GM12878 (cell line): ENCODE data around the gene SIT1. TPM values are rescaled to one million over a fixed set of nuclear protein-coding genes. Genes with fewer than 3 reads are reported as not detected.

Source experiments
- BACH1 ChIP-seq: fragments of 450-650 bp; IDR thresholded peaks from 2 replicates; pipeline ENCODE4 v1.6.1; 2017; ENCODE audit warnings: mild to moderate bottlenecking, borderline replicate concordance
- BCL11A ChIP-seq: IDR thresholded peaks from 2 replicates; pipeline ENCODE4 v1.6.1; 2011; ENCODE audit warnings: low read depth, low read length
- BRCA1 ChIP-seq: IDR thresholded peaks from 2 replicates; pipeline ENCODE4 v1.6.1; 2011; ENCODE audit warnings: low read depth, low read length, improper control_type of control experiment
- CBX3 ChIP-seq: fragments of 200-600 bp; sonication (generic); IDR thresholded peaks from 2 replicates; pipeline ENCODE4 v1.6.1; 2016; ENCODE audit warnings: low read depth, borderline replicate concordance
- CBX5 ChIP-seq: sonication (generic); IDR thresholded peaks from 2 replicates; pipeline ENCODE4 v1.6.1; 2016; ENCODE audit warnings: low read depth, moderate library complexity, mild to moderate bottlenecking, inconsistent platforms
- E2F4 ChIP-seq: IDR thresholded peaks from 2 replicates; pipeline ENCODE4 v1.6.1; 2012; ENCODE audit warnings: low read depth, low read length, improper control_type of control experiment
- EP300 ChIP-seq, 2 experiments: fragments of 150-350 bp in 1 of 2; IDR thresholded peaks; 2 replicates each; pipeline ENCODE4 v1.6.1; 2011 to 2012; ENCODE audit warnings: low read depth in 2 of 2, low read length in 2 of 2, borderline replicate concordance in 1 of 2, improper control_type of control experiment in 1 of 2, inconsistent platforms in 1 of 2; ENCODE audit not compliant: control insufficient read depth in 1 of 2
- GATAD2B ChIP-seq: fragments of 450-650 bp; conservative IDR thresholded peaks from 2 replicates; pipeline ENCODE4 v1.6.1; 2017; ENCODE audit warnings: low read depth, mild to moderate bottlenecking, moderate library complexity
- HDAC6 ChIP-seq: fragments of 200-600 bp; sonication (generic); IDR thresholded peaks from one replicate; pipeline ENCODE4 v1.8.0; 2017; ENCODE audit warnings: antibody characterized with exemption; ENCODE audit not compliant: unreplicated experiment
- JUND ChIP-seq: IDR thresholded peaks from 2 replicates; pipeline ENCODE4 v1.6.1; 2012; ENCODE audit warnings: low read depth, mild to moderate bottlenecking, low read length, improper control_type of control experiment, moderate library complexity
- LARP7 ChIP-seq: fragments of 450-650 bp; IDR thresholded peaks from 2 replicates; pipeline ENCODE4 v1.6.1; 2017; ENCODE audit warnings: mild to moderate bottlenecking
- RAD21 ChIP-seq: IDR thresholded peaks from 2 replicates; pipeline ENCODE4 v1.6.1; 2011; ENCODE audit warnings: mild to moderate bottlenecking, low read depth, low read length, moderate library complexity; ENCODE audit not compliant: insufficient read depth
- RB1 ChIP-seq: fragments of 450-650 bp; formaldehyde crosslinking; IDR thresholded peaks from 2 replicates; pipeline ENCODE4 v1.6.1; 2017; ENCODE audit warnings: mild to moderate bottlenecking, borderline replicate concordance
- RELA ChIP-seq: fragments of 450-650 bp; IDR thresholded peaks from 2 replicates; pipeline ENCODE4 v1.8.0; 2014; ENCODE audit warnings: borderline replicate concordance; ENCODE audit not compliant: partially characterized antibody
- SMAD5 ChIP-seq: IDR thresholded peaks from 2 replicates; pipeline ENCODE4 v1.6.1; 2016; ENCODE audit warnings: antibody characterized with exemption, low read depth
- SPI1 ChIP-seq: IDR thresholded peaks from 2 replicates; pipeline ENCODE4 v1.6.1; 2011; ENCODE audit warnings: low read depth, mild to moderate bottlenecking, low read length, moderate library complexity, borderline replicate concordance; ENCODE audit not compliant: insufficient read depth
- SREBF2 ChIP-seq: IDR thresholded peaks from 2 replicates; pipeline ENCODE4 v1.6.1; 2012; ENCODE audit warnings: mild to moderate bottlenecking, low read length
- SRF ChIP-seq, 2 experiments: IDR thresholded peaks; 2 replicates each; pipeline ENCODE4 v1.6.1; 2011; ENCODE audit warnings: low read depth in 2 of 2, low read length in 2 of 2, mild to moderate bottlenecking in 1 of 2, moderate library complexity in 1 of 2
- SUZ12 ChIP-seq: fragments of 200-600 bp; sonication (generic); IDR thresholded peaks from one replicate; pipeline ENCODE4 v1.6.1; 2018; ENCODE audit warnings: antibody characterized with exemption, mild to moderate bottlenecking; ENCODE audit not compliant: unreplicated experiment
- TBL1XR1 ChIP-seq: IDR thresholded peaks from 2 replicates; pipeline ENCODE4 v1.6.1; 2012; ENCODE audit warnings: low read depth, low read length, improper control_type of control experiment
- TCF12 ChIP-seq: IDR thresholded peaks from 2 replicates; pipeline ENCODE4 v1.6.1; 2011; ENCODE audit warnings: low read depth, mild to moderate bottlenecking, low read length
- TCF3 ChIP-seq: IDR thresholded peaks from 2 replicates; pipeline ENCODE4 v1.6.1; 2012; ENCODE audit warnings: low read depth, mild to moderate bottlenecking, low read length, borderline replicate concordance; ENCODE audit not compliant: insufficient read depth
- ZNF207 ChIP-seq: fragments of 450-650 bp; IDR thresholded peaks from 2 replicates; pipeline ENCODE4 v1.6.1; 2014; ENCODE audit warnings: antibody characterized with exemption, mild to moderate bottlenecking, borderline replicate concordance
- polyA plus RNA-seq, 11 experiments: library from polyadenylated mRNA; depleted of rRNA in 4 of 11; unstranded in 6 of 11; stranded (reverse) in 5 of 11; fragments of >200 nt; fragmentation: Nextera tagmentation in 4 of 11; fragmentation: Illumina TruSeq in 1 of 11; extraction: Ambion mirVana in 4 of 11; extraction: Trizol in 1 of 11; gene quantifications; 1 replicate in 1 of 11; 2 replicates in 10 of 11; pipeline versions ENCODE4 v1.2.1 to v1.2.3, GENCODE V29; 2011 to 2016; ENCODE audit warnings: inconsistent platforms in 2 of 11, missing spikeins in 2 of 11, low read depth in 1 of 11
- total RNA-seq, 4 experiments: library from RNA; depleted of rRNA in 3 of 4; stranded (reverse); fragments of >200 nt in 3 of 4; fragmentation: Illumina TruSeq in 1 of 4; extraction: Trizol in 1 of 4; gene quantifications; 2 replicates each; pipeline versions ENCODE4 v1.2.1 to v1.2.3, GENCODE V29; 2013 to 2021
- TF ChIP-seq, protein P1 (sequence below): fragments of 450-650 bp; IDR thresholded peaks from 2 replicates; pipeline ENCODE4 v1.6.1; 2016; ENCODE audit warnings: mild to moderate bottlenecking
- TF ChIP-seq, protein P2 (sequence below), 3 experiments: IDR thresholded peaks in 2 of 3; conservative IDR thresholded peaks in 1 of 3; 2 replicates each; pipeline ENCODE4 v1.5.1; 2011; ENCODE audit warnings: low read depth in 3 of 3, low read length in 3 of 3, mild to moderate bottlenecking in 3 of 3, control low read depth in 2 of 3, moderate library complexity in 2 of 3, inconsistent platforms in 1 of 3, mixed read lengths in 1 of 3; ENCODE audit not compliant: control insufficient read depth in 2 of 3, insufficient read depth in 1 of 3; ENCODE audit errors: extremely low read depth in 1 of 3
- TF ChIP-seq, protein P3 (sequence below): IDR thresholded peaks from 2 replicates; pipeline ENCODE4 v1.6.1; 2011; ENCODE audit warnings: mild to moderate bottlenecking, low read depth, low read length, moderate library complexity; ENCODE audit not compliant: insufficient replicate concordance

The SIT1 gene
- total and polyA plus RNA-seq, 10 of the 15 experiments (the other 5 are each of a cell fraction or from before 2014, with no cell fraction given) = 0.97 to 137 (median 59.7) TPM

- TF ChIP-seq, protein P1, sequence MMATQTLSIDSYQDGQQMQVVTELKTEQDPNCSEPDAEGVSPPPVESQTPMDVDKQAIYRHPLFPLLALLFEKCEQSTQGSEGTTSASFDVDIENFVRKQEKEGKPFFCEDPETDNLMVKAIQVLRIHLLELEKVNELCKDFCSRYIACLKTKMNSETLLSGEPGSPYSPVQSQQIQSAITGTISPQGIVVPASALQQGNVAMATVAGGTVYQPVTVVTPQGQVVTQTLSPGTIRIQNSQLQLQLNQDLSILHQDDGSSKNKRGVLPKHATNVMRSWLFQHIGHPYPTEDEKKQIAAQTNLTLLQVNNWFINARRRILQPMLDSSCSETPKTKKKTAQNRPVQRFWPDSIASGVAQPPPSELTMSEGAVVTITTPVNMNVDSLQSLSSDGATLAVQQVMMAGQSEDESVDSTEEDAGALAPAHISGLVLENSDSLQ = peak; percentile 89
- no peak for TF ChIP-seq JUND
- TF ChIP-seq, protein P2, sequence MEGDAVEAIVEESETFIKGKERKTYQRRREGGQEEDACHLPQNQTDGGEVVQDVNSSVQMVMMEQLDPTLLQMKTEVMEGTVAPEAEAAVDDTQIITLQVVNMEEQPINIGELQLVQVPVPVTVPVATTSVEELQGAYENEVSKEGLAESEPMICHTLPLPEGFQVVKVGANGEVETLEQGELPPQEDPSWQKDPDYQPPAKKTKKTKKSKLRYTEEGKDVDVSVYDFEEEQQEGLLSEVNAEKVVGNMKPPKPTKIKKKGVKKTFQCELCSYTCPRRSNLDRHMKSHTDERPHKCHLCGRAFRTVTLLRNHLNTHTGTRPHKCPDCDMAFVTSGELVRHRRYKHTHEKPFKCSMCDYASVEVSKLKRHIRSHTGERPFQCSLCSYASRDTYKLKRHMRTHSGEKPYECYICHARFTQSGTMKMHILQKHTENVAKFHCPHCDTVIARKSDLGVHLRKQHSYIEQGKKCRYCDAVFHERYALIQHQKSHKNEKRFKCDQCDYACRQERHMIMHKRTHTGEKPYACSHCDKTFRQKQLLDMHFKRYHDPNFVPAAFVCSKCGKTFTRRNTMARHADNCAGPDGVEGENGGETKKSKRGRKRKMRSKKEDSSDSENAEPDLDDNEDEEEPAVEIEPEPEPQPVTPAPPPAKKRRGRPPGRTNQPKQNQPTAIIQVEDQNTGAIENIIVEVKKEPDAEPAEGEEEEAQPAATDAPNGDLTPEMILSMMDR (IDR thresholded peaks at IDR 0.05 in 2 of 3, conservative IDR thresholded peaks at IDR 0.05 in 1 of 3; ENCODE audit: control insufficient read depth in 2 of 3, extremely low read depth in 1 of 3, insufficient read depth in 1 of 3, low read depth in 3 of 3, low read length in 3 of 3) = no peak
- TF ChIP-seq BCL11A = no peak
- TF ChIP-seq LARP7 = no peak
- TF ChIP-seq EP300 (IDR thresholded peaks at IDR 0.05; ENCODE audit: borderline replicate concordance in 1 of 2, control insufficient read depth in 1 of 2, low read depth in 2 of 2, low read length in 2 of 2) = no peak
- no peak for TF ChIP-seq RB1
- no peak for TF ChIP-seq SPI1
- no peak for TF ChIP-seq BACH1
- no peak for TF ChIP-seq TCF3
- 0 out of 2 replicates have a peak, but pooled peaks have one; percentile 3 for TF ChIP-seq GATAD2B
- TF ChIP-seq TBL1XR1 = no peak
- no peak for TF ChIP-seq CBX5
- TF ChIP-seq CBX3 = no peak
- TF ChIP-seq SUZ12 = no peak
- no peak for TF ChIP-seq BRCA1
- TF ChIP-seq, protein P3, sequence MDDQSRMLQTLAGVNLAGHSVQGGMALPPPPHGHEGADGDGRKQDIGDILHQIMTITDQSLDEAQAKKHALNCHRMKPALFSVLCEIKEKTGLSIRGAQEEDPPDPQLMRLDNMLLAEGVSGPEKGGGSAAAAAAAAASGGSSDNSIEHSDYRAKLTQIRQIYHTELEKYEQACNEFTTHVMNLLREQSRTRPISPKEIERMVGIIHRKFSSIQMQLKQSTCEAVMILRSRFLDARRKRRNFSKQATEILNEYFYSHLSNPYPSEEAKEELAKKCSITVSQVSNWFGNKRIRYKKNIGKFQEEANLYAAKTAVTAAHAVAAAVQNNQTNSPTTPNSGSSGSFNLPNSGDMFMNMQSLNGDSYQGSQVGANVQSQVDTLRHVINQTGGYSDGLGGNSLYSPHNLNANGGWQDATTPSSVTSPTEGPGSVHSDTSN = peak; percentile 68
- no peak for TF ChIP-seq SREBF2
- TF ChIP-seq RAD21 = no peak
- no peak for TF ChIP-seq E2F4
- no peak for TF ChIP-seq HDAC6
- TF ChIP-seq SMAD5 = no peak
- TF ChIP-seq TCF12 = peak; percentile 16; the same call in 1 of the 2 replicates
- TF ChIP-seq ZNF207 = no peak
- TF ChIP-seq SRF (IDR thresholded peaks at IDR 0.05; ENCODE audit: low read depth in 2 of 2, low read length in 2 of 2) = no peak
- TF ChIP-seq RELA = no peak
These were observed 39.0 kb upstream of the SIT1 start, which contains the start of gene TPM2 (continued) for GRCh38 chr9:35689542-35690293.
